ENCODE results near the gene BIRC2. TPM values are rescaled to one million over a fixed set of nuclear protein-coding genes. Genes with fewer than 3 reads are reported as not detected.

Gene BIRC2
- total RNA-seq, 1 experiment from 2014 or later = 36.1 TPM

DNA sequence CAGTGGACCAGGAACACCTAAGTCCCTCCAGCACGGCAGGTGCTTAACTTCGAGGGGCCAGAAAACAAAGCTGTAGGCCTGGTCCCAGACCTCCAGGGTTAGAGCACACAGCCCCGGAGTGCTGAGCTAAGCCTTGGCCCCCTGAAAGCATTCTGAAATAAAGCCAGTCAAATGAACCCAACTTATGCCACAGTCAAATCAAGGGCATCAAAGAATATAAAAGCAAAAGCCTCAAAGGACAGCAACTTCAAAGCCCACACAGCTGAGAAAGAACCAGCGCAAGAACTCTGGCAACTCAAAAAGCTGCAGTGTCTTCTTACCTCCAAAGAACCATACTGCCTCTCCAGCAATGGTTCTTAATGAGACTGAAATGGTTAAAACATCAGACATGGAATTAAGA, 66.5 kb downstream of the BIRC2 start:
- H4K20me1 ChIP-seq (ENCODE audit: low read length) = peaks cover 21% of the 10 kb centered on the region

DNA sequence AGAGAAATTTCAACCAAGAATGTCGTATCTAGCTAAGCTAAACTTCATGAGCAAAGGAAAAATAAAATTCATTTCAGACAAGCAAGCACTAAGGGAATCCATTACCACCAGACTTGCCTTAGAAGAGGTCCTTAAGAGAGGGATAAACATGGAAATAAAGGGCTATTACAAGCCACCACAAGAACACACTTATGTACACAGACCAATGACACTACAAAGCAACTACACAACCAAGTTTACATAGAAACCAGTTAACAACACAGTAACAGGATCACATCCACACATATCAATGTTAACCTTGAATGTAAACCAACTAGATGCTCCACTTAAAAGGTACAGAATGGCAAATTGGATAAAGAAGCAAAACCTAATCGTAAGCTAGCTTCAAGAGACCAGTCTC, 67.5 kb downstream of the BIRC2 start:
- Histone ChIP-seq H3K36me3 (ENCODE audit: low read depth, low read length) (peaks cover 7% of the 10 kb centered on the region), H3K4me3 (ENCODE audit: low read length) (no peak overlapping the region), H2AFZ (ENCODE audit: low read length) (no peak overlapping the region), H3K9me3 (ENCODE audit: low read length) (no peaks in the 10 kb centered on the region), H3K4me1 (ENCODE audit: insufficient read depth, low read length) (no peaks in the 10 kb centered on the region), H3K9ac (ENCODE audit: low read length) (no peak overlapping the region), H3K27me3 (ENCODE audit: low read length) (no peaks in the 10 kb centered on the region), H3K27ac (ENCODE audit: low read length) (no peak overlapping the region), H4K20me1 (ENCODE audit: low read length) (peaks cover 22% of the 10 kb centered on the region), H3K4me2 (ENCODE audit: low read length) (no peak overlapping the region), H3K79me2 (ENCODE audit: low read length) (peaks cover 92% of the 10 kb centered on the region), H3F3A (ENCODE audit: low read length, unreplicated experiment) (no peaks in the 10 kb centered on the region), H3K9me2 (replicated peaks; ENCODE audit: low read length) (no peaks in the 10 kb centered on the region)
- DNase-seq (no peak), ATAC-seq (no peak)
- TF ChIP-seq, protein P1, sequence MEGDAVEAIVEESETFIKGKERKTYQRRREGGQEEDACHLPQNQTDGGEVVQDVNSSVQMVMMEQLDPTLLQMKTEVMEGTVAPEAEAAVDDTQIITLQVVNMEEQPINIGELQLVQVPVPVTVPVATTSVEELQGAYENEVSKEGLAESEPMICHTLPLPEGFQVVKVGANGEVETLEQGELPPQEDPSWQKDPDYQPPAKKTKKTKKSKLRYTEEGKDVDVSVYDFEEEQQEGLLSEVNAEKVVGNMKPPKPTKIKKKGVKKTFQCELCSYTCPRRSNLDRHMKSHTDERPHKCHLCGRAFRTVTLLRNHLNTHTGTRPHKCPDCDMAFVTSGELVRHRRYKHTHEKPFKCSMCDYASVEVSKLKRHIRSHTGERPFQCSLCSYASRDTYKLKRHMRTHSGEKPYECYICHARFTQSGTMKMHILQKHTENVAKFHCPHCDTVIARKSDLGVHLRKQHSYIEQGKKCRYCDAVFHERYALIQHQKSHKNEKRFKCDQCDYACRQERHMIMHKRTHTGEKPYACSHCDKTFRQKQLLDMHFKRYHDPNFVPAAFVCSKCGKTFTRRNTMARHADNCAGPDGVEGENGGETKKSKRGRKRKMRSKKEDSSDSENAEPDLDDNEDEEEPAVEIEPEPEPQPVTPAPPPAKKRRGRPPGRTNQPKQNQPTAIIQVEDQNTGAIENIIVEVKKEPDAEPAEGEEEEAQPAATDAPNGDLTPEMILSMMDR (conservative IDR thresholded peaks at IDR 0.05; ENCODE audit: low read depth, low read length) = no peak
- no peak for TF ChIP-seq EZH2 (IDR thresholded peaks at IDR 0.05; ENCODE audit: low read length, unreplicated experiment)
- BruUV-seq (replicated peaks) = no TSS peak
- CTCF ChIA-PET = no interaction called here
- intact Hi-C loops (cut with micrococcal nuclease) = no loop called here
- POLR2A ChIA-PET (ENCODE audit: unreplicated experiment) = no interaction called here

More for the DNA sequence above, 66.5 kb downstream of the BIRC2 start:
- Histone ChIP-seq H3K9ac (ENCODE audit: low read length) (no peak overlapping the region), H3K36me3 (ENCODE audit: low read depth, low read length) (peaks cover 4% of the 10 kb centered on the region; the same call in 1 of the 2 replicates), H3K9me2 (replicated peaks; ENCODE audit: low read length) (no peaks in the 10 kb centered on the region), H3K79me2 (ENCODE audit: low read length) (peaks cover 91% of the 10 kb centered on the region), H3K27me3 (ENCODE audit: low read length) (no peaks in the 10 kb centered on the region), H3K9me3 (ENCODE audit: low read length) (no peaks in the 10 kb centered on the region), H3K4me3 (ENCODE audit: low read length) (no peak overlapping the region), H3K4me1 (ENCODE audit: insufficient read depth, low read length) (no peaks in the 10 kb centered on the region), H3K27ac (ENCODE audit: low read length) (no peak overlapping the region), H2AFZ (ENCODE audit: low read length) (no peak overlapping the region), H3K4me2 (ENCODE audit: low read length) (no peak overlapping the region), H3F3A (ENCODE audit: low read length, unreplicated experiment) (no peaks in the 10 kb centered on the region)
- TF ChIP-seq, protein P1 (conservative IDR thresholded peaks at IDR 0.05; ENCODE audit: low read depth, low read length) = no peak
- TF ChIP-seq EZH2phosphoT487 (IDR thresholded peaks at IDR 0.05; ENCODE audit: borderline replicate concordance, low read length) (no peak), EZH2 (IDR thresholded peaks at IDR 0.05; ENCODE audit: low read length, unreplicated experiment) (no peak)
- BruUV-seq (replicated peaks) = no TSS peak
- no peak for ATAC-seq
- intact Hi-C loops (cut with micrococcal nuclease) = no loop called here
- no peak for DNase-seq
- CTCF ChIA-PET = no interaction called here
- POLR2A ChIA-PET (ENCODE audit: unreplicated experiment) = no interaction called here

DNA sequence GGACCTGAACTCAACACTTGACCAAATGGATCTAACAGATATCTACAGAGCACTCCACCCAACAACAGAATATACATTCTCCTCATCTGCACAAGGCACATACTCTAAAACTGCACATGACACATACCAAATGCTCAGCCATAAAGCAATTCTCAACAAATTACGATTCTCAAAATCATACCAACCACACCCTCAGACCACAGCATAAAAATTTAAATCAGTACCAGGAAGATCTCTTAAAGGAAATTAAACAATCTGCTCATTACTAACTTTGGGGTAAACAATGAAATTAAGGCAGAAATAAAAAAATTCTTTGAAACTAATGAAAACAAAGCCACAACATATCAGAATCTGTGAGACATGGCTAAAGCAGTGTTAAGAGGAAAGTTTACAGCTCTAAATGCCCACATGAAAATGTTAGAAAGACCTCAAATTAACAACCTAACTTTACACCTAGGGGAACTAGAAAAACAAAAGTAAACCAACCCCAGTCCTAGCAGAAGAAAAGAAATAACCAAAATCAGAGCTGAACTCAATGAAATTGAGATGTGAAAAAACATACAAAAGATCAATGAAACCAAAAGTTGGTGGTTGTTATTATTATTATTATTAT, 68.4 kb downstream of the BIRC2 start:
- intact Hi-C loops (cut with micrococcal nuclease) = no loop called here
- BruUV-seq (replicated peaks) = no TSS peak

More for the DNA sequence above, 68.4 kb downstream of the BIRC2 start:
- ATAC-seq (no peak), DNase-seq (no peak)
- H3K4me1 ChIP-seq (ENCODE audit: insufficient read depth, low read length) = no peaks in the 10 kb centered on the region
- ChIA-PET POLR2A (ENCODE audit: unreplicated experiment) (no interaction called here), CTCF (no interaction called here)
- H3K9me3 ChIP-seq (ENCODE audit: low read length) = no peaks in the 10 kb centered on the region
- TF ChIP-seq EZH2phosphoT487 (IDR thresholded peaks at IDR 0.05; ENCODE audit: borderline replicate concordance, low read length) (no peak), EZH2 (IDR thresholded peaks at IDR 0.05; ENCODE audit: low read length, unreplicated experiment) (no peak)
- TF ChIP-seq, protein P1 (conservative IDR thresholded peaks at IDR 0.05; ENCODE audit: low read depth, low read length) = no peak
- no peak overlapping the region for H3K9ac ChIP-seq (ENCODE audit: low read length)
- peaks cover 7% of the 10 kb centered on the region for H3K36me3 ChIP-seq (ENCODE audit: low read depth, low read length)
- H3F3A ChIP-seq (ENCODE audit: low read length, unreplicated experiment) = no peaks in the 10 kb centered on the region
- no peaks in the 10 kb centered on the region for H3K9me2 ChIP-seq (replicated peaks; ENCODE audit: low read length)
- no peak overlapping the region for H3K4me3 ChIP-seq (ENCODE audit: low read length)
- no peak overlapping the region for H3K4me2 ChIP-seq (ENCODE audit: low read length)
- H3K27ac ChIP-seq (ENCODE audit: low read length) = no peak overlapping the region
- peaks cover 94% of the 10 kb centered on the region for H3K79me2 ChIP-seq (ENCODE audit: low read length)
- H4K20me1 ChIP-seq (ENCODE audit: low read length) = peaks cover 31% of the 10 kb centered on the region
- no peak overlapping the region for H2AFZ ChIP-seq (ENCODE audit: low read length)
- no peaks in the 10 kb centered on the region for H3K27me3 ChIP-seq (ENCODE audit: low read length)
